ENCODE measurements around the gene SPAG9.

GRCh38 chr17:51005768-51006167 is 114.9 kb downstream of the SPAG9 start:
- TF ChIP-seq CTCF (IDR thresholded peaks at IDR 0.05; ENCODE audit: low read length) (no peak), EZH2 (optimal IDR thresholded peaks at IDR 0.05; ENCODE audit: low read depth, low read length) (no peak)

Measured in MM.1S (cell line).